Stimulated activated CD4-positive, alpha-beta T cell treated with anti-CD3 and anti-CD28 coated beads, Interleukin-1b, Interleukin-23, amount 100 ng/mL, for 4 hours (primary cell): ENCODE data around the gene FRMD4A.
"Not testable (repeated sequence)": the region's sequence is repeated elsewhere in the genome, so short reads cannot be mapped to it uniquely, and the experiment has no call there.

Source experiments
- DNase-seq, 2 donors: peaks; one replicate each; pipeline ENCODE4 v3.0.0-alpha.2; 2020; ENCODE audit warnings: low read depth in 2 of 2

Gene FRMD4A

GRCh38 chr10:13984647-13985155 is 346.0 kb downstream of the FRMD4A start:
- DNase-seq = no peak

DNA sequence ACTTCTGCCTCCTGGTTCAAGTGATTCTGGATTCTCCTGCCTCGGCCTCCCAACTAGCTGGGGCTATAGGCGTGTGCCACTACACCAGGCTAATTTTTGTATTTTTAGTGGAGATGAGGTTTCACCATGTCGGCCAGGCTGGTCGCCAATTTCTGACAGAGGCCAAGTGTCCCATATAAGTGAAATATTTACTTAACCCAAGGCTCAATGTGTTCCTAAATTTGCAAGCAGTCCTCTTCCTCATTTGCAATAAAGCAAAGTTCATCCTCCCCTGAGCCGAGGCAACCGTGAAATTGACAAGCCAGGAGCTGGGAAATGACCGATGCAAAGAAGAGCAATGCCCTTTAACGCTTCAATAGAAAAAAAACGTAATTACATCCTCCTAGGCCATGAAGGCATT is 347.7 kb downstream of the FRMD4A start:
- no peak for DNase-seq

GRCh38 chr10:13978533-13979115 is 352.1 kb downstream of the FRMD4A start:
- DNase-seq = no peak

- no peak for DNase-seq
These were observed 352.7 kb downstream of the FRMD4A start for GRCh38 chr10:13977861-13978532.

- DNase-seq = no peak
These were observed 357.0 kb downstream of the FRMD4A start for GRCh38 chr10:13973742-13974141.

DNA sequence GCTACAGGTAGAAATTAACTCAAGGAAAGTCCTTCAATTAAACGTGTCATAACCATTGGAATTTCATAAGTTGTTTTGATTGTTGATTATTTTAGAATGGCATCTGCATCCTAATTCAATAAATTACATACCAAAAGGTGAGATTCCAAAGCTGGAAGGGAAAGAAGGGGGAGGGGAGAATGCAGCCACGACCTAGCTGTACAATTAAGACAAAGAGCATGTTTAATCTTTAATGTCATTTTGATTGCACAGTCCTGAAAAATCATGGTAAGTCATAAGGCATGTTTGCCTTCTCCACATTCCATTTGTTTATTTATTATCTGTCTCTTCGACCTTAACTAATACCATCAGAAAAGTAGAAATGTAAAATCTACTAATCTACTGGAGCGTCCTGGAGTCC is 358.1 kb downstream of the FRMD4A start:
- no peak for DNase-seq

DNA sequence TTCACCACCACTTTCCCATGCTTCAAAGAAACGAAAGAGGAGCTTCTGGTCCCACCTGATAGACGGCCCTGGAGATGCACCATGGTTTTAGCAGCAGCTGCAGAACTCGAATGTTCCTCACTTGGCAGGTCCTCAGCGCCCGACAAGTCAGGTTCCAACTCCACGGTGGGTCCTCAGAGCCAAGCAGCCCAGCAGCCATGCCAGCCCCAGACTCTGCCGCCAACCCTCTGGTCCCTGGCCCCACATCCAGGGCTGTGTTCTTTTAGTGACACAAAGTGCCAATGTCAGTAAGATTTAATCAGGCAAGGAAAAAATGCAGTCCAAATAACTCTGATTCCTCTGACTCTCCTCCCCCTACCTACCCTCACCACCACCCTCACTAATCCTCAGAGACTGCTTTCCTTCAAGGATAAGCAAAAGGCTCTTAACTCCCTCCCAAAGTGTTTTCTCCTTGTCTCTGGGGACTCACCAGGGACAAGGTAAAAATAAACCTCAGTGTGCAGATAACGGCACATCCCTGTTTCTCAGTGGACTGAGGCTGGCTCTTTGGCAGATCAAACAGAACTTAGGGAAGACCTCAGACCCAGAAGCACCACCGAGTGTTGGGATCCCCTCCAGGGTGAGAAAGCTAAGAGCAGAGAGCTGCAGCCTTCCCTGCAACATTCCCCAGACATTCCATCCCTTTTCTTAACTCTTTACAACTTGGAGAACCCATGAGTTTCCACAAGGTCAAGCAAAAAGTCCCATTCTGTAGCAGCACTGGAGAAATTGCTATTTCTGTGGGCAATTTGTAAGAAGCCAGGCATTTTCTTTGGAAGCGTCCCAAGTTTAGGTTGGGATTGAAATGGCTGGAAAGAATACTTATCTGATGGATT is 358.9 kb downstream of the FRMD4A start:
- no peak for DNase-seq

- no peak for DNase-seq
These were observed 359.8 kb downstream of the FRMD4A start for GRCh38 chr10:13970957-13971353.

GRCh38 chr10:13970236-13970956 is 360.3 kb downstream of the FRMD4A start:
- no peak for DNase-seq

GRCh38 chr10:13969792-13970140 is 361.0 kb downstream of the FRMD4A start:
- DNase-seq = peak in 1 of 2 donors; percentile 7

DNA sequence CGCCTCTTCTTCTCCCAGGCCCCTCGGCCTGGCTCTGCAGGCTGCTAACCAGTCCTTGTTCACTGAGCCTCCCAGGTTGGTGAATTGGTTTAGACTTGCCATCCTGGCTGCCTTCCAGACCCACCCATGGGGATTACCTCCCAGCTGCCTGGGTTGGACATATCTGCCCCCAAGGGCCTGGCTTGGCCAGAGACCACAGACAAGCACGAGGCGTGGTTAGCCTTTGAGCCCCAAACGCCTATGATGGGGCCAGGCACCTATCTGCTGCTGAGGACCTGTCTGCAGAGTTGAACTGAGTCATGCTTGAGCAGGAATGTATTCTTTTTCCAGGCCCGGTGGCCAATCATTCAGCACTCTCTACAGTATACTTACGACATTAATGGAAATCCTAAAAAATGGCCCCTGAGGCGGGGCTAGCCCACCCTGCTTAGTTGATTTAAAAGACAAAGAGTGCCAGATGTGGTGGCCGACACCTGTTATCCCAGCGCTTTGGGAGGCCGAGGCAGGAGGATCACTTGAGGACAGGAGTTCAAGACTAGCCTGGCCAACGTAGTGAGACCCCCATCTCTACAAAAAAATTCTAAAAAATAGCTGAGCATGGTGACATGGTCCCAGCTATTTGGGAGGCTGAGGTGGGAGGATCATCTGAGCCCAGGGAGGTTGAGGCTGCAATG is 361.5 kb downstream of the FRMD4A start:
- no peak for DNase-seq

- no peak for DNase-seq
These were observed 368.9 kb downstream of the FRMD4A start for GRCh38 chr10:13961853-13962252.

GRCh38 chr10:13961097-13961496 is 369.6 kb downstream of the FRMD4A start:
- no peak for DNase-seq

- no peak for DNase-seq
These were observed 370.1 kb downstream of the FRMD4A start for GRCh38 chr10:13960603-13961002.

DNA sequence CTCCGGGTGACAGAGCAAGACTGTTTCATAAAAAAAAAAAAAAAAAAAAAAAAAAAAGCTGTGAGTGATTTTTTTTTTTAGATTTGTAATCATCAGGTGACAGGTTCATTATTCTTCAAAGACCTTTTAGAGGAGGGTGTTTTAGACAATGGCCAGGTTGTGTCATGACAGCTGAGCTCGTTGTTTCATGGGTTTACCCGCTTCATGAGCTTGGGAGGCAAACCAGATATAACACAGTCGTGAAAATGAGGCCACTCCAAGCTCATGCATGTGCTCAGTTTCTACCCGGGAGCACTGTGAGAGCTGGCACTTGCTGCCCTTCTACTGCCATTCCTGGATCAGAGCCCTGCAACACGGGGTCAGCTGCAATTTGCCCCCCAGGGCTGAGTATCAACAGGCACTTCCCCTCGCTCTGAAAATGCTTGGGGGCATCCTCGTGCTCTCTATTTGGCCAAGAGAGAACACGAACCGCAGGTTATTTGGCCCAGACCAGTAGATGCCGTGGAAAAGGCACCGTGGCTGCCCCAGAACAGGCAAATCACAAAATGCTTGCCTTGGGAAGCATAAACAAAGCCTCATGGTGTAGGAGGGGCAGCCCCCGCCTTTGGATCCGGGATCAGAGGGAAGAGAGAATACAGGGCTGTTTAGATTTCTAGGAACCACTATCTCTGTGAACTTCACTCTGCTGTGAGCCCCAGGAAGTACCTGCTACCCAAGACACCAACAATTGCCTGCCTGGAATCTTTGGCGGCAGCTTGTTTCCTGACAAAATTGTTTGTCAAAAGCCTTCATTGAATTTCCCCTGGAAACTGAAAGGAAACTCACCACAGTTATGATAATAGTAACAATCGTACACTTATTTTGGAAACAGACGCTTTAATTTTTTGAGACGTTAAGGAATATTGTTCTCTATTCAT is 371.0 kb downstream of the FRMD4A start:
- no peak for DNase-seq

- no peak for DNase-seq
These were observed 372.9 kb downstream of the FRMD4A start for GRCh38 chr10:13957856-13958255.

DNA sequence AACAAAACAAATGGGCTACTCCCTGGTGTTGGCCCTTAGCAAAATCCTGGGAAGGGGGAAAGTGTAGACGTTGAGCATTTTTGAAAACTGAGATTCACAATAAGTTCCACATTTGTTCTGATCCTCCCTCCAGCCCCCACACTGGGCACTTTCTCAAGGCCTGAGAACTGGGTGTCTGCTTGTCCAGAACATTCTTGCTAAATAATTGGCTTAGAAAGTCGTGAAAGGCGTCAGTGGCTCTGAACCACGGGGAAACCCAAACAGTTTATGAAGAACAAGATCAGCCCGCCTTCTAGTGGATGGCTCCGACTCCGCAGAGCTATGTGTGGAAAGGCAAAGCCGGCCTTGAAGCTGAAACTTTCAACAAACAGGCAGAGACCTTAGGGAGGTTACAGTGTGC is 373.9 kb downstream of the FRMD4A start:
- DNase-seq = no peak

- no peak for DNase-seq
These were observed 375.2 kb downstream of the FRMD4A start for GRCh38 chr10:13955409-13956068.

- not testable (repeated sequence) for DNase-seq
These were observed 376.5 kb downstream of the FRMD4A start for GRCh38 chr10:13954195-13954594.

GRCh38 chr10:13953371-13953770 is 377.4 kb downstream of the FRMD4A start:
- DNase-seq = no peak
